Omental fat pad (tissue), 4 donors: ENCODE measurements around the gene UGT1A8. TPM values are rescaled to one million over a fixed set of nuclear protein-coding genes. Genes with fewer than 3 reads are reported as not detected.

ENCODE experiments used
- ATAC-seq: fragments of 150-250 bp; one replicate; pipeline ENCODE4 v1.9.1; 2016; ENCODE audit warnings: mild to moderate bottlenecking, moderate library complexity; ENCODE audit not compliant: low FRiP score
- DNase-seq: peaks from one replicate; pipeline ENCODE4 v3.0.0-alpha.2; 2019; ENCODE audit warnings: low spot score
- total RNA-seq, 4 donors: library from RNA; depleted of rRNA; stranded (reverse); fragments of >200 nt; gene quantifications; one replicate each; pipeline ENCODE4 v1.1.0, GENCODE V29; 2016
- TF ChIP-seq, protein P1 (sequence below), 3 donors: fragments of 450-650 bp; IDR thresholded peaks; one replicate each; pipeline ENCODE4 v1.5.1; 2016 to 2017; ENCODE audit warnings: antibody characterized with exemption in 3 of 3, mild to moderate bottlenecking in 3 of 3, moderate library complexity in 2 of 3

The UGT1A8 gene
- total RNA-seq, 4 donors from 2014 or later, result not detected

- no peak for DNase-seq
- TF ChIP-seq, protein P1, sequence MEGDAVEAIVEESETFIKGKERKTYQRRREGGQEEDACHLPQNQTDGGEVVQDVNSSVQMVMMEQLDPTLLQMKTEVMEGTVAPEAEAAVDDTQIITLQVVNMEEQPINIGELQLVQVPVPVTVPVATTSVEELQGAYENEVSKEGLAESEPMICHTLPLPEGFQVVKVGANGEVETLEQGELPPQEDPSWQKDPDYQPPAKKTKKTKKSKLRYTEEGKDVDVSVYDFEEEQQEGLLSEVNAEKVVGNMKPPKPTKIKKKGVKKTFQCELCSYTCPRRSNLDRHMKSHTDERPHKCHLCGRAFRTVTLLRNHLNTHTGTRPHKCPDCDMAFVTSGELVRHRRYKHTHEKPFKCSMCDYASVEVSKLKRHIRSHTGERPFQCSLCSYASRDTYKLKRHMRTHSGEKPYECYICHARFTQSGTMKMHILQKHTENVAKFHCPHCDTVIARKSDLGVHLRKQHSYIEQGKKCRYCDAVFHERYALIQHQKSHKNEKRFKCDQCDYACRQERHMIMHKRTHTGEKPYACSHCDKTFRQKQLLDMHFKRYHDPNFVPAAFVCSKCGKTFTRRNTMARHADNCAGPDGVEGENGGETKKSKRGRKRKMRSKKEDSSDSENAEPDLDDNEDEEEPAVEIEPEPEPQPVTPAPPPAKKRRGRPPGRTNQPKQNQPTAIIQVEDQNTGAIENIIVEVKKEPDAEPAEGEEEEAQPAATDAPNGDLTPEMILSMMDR (IDR thresholded peaks at IDR 0.05), result no peak
These were observed 176.8 kb downstream of the UGT1A8 start for GRCh38 chr2:233794128-233794658.

DNA sequence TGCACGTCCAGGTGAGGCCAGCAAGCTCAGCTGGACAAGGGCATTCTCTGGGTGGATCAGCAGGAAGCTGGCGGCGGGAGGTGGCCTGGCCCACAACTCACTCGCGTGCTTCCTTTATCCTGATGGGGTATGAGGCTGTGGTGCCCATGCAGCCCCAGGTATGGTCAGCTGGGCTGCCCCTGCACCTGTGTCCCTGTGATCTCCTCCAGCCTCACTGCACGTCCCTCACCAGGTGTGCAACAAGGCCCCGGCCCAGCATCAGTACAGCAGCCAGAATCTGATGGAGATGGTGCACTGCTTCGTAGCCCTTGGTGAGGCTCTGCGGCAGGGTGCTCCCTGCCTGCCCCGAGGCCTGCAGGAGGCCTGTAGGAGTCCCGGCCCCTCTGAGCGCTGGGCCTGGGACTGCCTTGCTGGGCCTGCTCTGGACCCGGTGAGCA lies 178.3 kb downstream of the UGT1A8 start:
- TF ChIP-seq, protein P1 (IDR thresholded peaks at IDR 0.05), result no peak
- no peak for DNase-seq
- ATAC-seq, result no peak

More at GRCh38 chr2:233794128-233794658, 176.8 kb downstream of the UGT1A8 start:
- ATAC-seq, result no peak

- DNase-seq, result no peak
These were observed 178.8 kb downstream of the UGT1A8 start for GRCh38 chr2:233796254-233796653.

GRCh38 chr2:233798335-233799086 lies 181.1 kb downstream of the UGT1A8 start:
- TF ChIP-seq, protein P1 (IDR thresholded peaks at IDR 0.05), result no peak
- no peak for DNase-seq
- ATAC-seq, result no peak

More at GRCh38 chr2:233796254-233796653, 178.8 kb downstream of the UGT1A8 start:
- TF ChIP-seq, protein P1 (IDR thresholded peaks at IDR 0.05), result no peak
- no peak for ATAC-seq

DNA sequence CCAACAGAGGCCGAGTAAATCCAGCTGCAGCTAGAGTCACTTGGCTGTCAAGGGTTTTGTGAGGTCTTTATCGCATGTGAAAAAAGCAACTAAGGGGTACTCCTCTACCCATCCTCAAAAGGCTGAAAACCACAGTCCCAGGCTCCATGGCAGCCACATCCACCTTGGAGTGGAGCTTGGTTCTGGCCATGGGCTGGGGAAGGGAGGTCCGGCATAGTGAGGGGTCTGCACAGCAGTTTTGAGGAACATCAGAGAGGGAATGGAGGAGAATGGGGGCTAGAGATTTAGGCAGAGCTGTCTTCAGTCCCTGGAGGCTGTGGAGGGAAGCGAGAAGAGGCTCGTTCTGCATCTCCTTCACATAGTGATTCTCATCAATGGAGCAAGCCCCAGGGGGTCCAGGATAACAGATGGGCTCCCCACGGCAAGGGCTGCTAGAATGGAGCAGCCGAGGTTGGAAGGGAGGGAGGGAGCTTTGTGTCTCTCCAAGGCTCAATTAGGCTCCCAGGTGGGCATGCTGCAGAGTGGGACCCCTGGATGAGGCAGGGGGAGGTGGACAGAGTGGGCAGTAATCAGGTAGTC lies 181.7 kb downstream of the UGT1A8 start:
- TF ChIP-seq, protein P1 (IDR thresholded peaks at IDR 0.05), result no peak
- DNase-seq, result no peak
- ATAC-seq, result no peak

DNA sequence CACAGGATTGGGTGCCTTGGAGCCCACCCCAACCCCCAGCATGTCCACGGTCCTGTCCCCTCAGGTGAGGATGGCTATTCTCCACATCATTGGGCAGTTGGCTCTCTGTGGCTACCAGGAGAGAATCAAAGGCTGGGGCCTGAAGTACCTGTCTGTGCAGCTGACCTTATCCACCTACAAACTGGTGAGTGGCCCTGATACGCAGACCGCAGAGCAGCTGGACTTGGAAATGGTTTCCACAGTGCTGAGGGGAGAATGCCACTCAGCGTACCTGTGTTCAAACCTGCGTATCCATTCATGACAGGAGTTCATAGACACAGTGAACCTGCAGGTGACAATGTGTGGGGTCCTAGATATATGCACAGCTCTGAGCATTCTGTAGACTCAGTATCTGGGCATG lies 182.3 kb downstream of the UGT1A8 start:
- no peak for DNase-seq
- TF ChIP-seq, protein P1 (IDR thresholded peaks at IDR 0.05), result no peak
- no peak for ATAC-seq
